T-helper 1 cell (primary cell): ENCODE results near the gene LRRN3.
"Not testable (repeated sequence)": the region's sequence is repeated elsewhere in the genome, so short reads cannot be mapped to it uniquely, and the experiment has no call there.

ENCODE experiments used
- DNase-seq, 5 donors: peaks; one replicate each; pipeline ENCODE4 v3.0.0-alpha.2; 2012 to 2020
- total RNA-seq, 4 donors: gene quantifications; one replicate each; lab custom pipeline; 2026; lab: John Stamatoyannopoulos, UW

Gene LRRN3
- total RNA-seq = 1.7 to 29.8 (median 5.8) reads per million in 4 donors

- peak in 2 of 5 donors; percentile 21 to 78 for DNase-seq
Measured at GRCh38 chr7:111090846-111091245, at the start of gene LRRN3. TSS of gene LRRN3 (plus strand) at chr7:111091127. CDS start at chr7:111122773, 31,646 bp downstream.

- DNase-seq = no peak
Measured at GRCh38 chr7:111041577-111041976, 49.4 kb upstream of the LRRN3 start.

- DNase-seq = no peak
Measured at GRCh38 chr7:111042842-111043241, 48.1 kb upstream of the LRRN3 start.

GRCh38 chr7:111043561-111043960 lies 47.4 kb upstream of the LRRN3 start:
- DNase-seq = no peak

GRCh38 chr7:111045449-111045848 lies 45.5 kb upstream of the LRRN3 start:
- DNase-seq = no peak

- DNase-seq = no peak
Measured at GRCh38 chr7:111047595-111047994, 43.3 kb upstream of the LRRN3 start.

DNA sequence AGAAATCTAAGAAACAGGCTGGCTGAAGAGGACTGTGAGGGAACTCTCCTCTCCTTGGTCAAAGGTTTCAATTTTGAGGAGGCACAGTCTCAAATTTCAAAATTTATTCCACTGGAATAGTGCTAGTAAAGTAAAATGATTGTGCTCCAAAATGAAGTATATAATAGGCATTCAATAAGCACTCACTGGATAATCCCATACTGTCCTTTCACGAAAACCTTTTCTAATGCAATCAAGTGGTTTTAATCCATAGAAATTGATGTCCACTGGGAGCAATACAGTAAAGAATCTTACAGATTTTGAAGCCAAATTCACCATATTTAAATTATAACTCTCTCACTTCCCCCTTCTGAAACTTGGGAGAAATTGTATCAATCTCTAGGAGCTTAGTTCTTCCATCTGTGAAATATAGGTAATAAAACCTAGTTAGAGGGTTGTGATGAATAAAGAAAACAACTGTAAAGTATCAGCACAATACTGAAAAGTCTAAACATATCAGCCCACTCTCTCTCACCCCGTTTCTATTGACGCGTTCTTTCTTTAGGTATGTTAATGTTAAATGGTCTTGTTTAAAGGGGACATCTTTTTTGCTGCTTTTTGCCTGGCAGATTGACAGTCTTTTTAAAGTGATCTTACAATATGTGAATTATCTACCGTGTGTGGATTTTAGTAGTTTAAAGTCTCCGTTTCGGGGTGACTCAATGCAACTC lies 40.8 kb upstream of the LRRN3 start:
- no peak for DNase-seq

- DNase-seq = no peak
Measured at GRCh38 chr7:111050875-111051416, 40.0 kb upstream of the LRRN3 start.

DNA sequence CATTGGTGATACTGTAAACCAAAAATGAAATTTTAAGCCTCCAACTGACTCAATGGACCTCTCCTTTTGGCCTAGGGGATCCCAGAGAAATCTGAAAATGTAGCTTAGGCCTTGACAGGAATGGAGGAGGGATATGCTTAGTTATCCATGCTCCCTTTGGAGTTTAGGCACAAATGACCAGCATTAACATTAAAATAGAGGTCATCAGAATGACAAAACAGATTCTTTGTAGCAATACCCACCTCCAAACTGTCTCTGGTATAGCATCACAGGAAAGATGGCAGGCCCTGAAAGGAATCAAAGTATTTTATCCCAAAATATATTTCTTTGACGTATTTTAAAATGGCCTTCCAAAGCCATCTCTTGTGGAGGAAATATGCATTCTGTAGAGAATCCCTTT lies 39.1 kb upstream of the LRRN3 start:
- no peak for DNase-seq

GRCh38 chr7:111053035-111053434 lies 37.9 kb upstream of the LRRN3 start:
- DNase-seq = no peak

DNA sequence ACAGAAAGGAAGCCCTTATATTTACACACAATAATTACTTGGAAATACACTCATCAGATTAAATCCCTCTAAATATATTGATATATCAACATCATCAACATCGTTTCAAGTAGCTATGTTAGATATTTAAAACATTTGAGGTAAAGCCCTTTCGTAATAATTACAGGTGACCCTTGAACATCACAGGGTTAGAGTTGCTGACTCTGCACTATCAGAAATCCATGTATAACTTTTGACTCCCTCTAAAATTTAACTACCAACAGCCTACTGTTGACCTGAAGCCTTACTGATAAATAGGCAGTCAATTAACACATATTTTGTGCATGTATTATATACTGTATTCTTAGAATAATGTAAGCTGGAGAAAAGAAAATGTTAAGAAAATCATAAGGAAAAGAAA lies 34.6 kb upstream of the LRRN3 start:
- DNase-seq = no peak

DNA sequence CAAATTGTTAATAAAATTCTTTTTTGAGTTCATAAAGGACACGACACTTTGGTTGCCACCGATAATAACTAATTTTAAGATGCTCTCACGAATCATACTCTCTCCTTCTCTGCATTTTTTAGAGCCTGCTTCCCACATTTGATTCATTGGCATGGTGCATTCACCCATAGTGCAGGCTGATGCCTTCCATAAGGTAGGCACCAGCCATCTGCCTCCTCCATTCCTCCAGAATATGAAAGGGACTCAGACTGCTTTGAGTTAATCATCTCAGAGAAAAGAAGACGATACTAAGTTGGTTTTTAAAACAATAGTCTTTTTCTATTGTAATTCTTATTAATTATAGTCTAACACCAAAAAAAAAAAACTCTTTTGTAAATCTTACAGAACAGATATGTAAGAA lies 33.9 kb upstream of the LRRN3 start:
- DNase-seq = no peak

DNA sequence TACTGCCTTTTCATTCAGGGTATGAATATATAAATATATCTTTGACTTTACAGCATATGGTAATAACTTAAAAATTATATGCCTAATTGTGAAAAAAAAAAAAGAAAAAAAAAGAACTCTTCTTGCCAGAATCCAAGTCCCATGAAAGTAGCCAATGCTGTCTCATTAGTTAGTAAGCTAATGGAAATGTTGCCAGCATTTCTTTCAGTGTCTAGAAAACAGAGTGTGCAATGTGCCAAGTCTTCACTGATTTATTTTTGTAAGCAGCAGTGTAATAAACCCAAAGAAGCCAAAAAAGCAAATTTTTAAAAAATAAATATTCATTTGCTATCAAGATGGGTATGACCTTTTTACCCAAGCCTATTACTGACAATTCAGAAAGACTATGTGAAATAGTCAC lies 31.1 kb upstream of the LRRN3 start:
- DNase-seq = no peak

DNA sequence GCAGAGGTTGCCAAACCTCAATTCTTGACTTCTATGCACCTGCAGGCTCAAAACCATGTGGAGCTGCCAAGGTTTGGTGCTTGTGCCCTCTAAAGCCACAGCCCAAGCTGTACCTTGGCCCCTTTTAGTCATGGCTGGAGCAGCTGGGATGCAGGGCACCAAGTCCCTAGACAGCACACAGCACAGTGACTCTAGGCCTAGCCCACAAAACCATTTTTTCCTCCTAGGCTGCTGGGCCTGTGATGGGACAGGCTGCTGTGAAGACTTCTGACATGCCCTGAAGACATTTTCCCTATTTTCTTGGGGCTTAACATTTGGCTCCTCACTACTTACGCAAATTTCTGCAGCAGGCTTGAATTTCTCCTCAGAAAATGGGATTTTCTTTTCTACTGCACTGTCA lies 27.8 kb upstream of the LRRN3 start:
- DNase-seq = no peak

GRCh38 chr7:111067251-111067650 lies 23.7 kb upstream of the LRRN3 start:
- DNase-seq = no peak

GRCh38 chr7:111067682-111068081 lies 23.2 kb upstream of the LRRN3 start:
- DNase-seq = no peak

DNA sequence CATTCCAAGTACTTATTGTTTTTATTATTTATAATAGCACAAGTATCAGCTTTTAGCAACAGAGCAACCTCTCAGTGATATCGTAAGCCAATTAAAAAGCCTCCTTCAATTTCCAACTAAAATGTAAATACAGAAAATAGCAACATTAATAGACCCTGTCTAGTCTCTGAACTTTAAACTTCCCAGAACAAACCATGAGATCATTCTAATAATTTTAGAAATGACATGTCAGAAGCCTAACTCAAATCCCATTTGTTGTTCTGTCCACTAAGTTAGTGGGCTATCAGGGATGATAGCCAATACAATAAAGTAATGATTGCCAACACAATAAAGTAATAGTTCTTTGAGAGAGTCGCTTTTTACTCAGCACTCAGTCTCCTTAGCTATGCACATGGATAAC lies 22.3 kb upstream of the LRRN3 start:
- no peak for DNase-seq

DNA sequence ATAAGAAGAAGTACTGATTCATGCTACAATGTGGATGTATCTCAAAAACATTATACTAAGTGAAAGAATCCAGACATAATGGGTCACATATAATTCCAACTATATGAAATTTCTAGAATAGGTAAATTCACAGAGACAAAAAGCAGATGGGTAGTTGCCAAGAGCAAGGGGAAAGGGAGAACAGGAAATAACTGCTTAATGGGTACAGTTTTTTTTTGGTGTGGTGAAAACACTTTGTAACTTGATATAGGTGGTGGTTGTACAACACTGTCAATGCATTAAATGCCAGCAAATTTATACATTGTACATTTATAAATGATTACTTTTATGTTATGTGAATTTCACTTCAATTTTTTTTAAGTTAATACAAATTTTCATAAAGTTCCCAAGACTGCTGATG lies 19.4 kb upstream of the LRRN3 start:
- no peak for DNase-seq

DNA sequence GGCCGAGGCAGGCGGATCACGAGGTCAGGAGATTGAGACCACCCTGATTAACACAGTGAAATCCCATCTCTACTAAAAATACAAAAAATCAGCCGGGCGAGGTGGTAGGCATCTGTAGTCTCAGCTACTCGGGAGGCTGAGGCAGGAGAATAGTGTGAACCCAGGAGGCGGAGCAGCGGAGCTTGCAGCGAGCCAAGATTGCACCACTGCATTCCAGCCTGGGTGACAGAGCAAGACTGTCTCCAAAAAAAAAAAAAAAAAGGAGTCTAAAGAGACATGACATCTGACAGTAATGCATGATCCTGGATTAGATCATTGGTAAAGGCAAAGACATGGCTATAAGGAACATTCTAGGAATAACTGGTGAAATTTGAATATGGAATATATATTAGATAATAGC lies 18.3 kb upstream of the LRRN3 start:
- DNase-seq = not testable (repeated sequence)

GRCh38 chr7:111074071-111074747 lies 16.7 kb upstream of the LRRN3 start:
- peak in 1 of 5 donors; percentile 59 for DNase-seq

- no peak for DNase-seq
Measured at GRCh38 chr7:111074748-111075146, 16.2 kb upstream of the LRRN3 start.

GRCh38 chr7:111075498-111075897 lies 15.4 kb upstream of the LRRN3 start:
- no peak for DNase-seq

- peak in 1 of 5 donors; percentile 61 for DNase-seq
Measured at GRCh38 chr7:111076205-111076604, 14.7 kb upstream of the LRRN3 start.

DNA sequence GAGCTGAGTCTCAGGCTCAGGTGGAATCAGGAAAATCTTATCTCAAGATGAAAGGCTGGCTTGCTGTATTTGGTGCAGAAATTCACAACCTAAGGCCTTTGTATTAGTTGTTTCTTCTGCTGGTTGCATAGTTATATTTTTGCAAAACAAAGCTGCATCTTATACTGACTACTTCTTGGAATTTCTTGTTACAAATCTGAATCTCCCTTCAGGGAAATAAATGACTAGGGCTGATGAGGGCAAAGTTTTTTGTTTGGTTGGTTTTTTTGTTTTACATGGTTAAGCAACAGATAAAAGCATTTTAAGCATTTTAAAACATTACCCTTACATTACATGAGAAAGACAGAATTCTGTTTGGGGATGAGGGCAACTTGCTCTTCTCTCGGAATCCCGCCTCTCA lies 13.9 kb upstream of the LRRN3 start:
- DNase-seq = peak in 1 of 5 donors; percentile 11
